ENCODE data around the gene PCBP4. TPM values are rescaled to one million over a fixed set of nuclear protein-coding genes. Genes with fewer than 3 reads are reported as not detected.

PCBP4 gene
- total and polyA plus RNA-seq, 12 donors, result 10.7 to 234 (median 35.7) TPM

DNA sequence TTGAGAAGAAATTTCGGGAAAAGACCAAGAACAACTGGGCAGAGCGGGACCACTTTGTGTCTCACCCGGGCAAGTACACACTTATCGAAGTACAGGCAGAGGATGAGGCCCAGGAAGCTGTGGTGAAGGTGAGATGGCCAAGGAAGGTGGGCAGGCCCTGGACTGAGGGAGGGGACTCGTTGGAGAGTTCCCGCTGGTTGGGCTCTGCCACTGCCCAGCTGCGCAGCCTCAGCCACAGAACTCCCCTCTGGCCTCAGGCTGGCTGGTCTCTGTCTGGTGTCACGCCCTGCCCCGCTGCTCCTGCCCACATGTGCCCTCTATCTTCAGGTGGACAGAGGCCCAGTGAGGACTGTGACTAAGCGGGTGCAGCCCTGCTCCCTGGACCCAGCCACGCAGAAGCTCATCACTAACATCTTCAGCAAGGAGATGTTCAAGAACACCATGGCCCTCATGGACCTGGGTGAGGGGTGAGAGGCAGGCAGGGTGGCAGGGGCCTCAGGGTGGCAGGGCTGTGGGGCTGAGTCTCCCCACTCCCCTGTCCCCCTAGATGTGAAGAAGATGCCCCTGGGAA, 22.7 kb downstream of the PCBP4 start:
- peaks cover 20 to 30% of the 10 kb centered on the region in 2 donors for H3K4me1 ChIP-seq (replicated peaks in 1 of 2)
- WGBS, 4 donors, result 84 to 92% (median 90%) methylated on average over 5 to 11 of the region's 11 CpGs
- DNase-seq, result peak in 2 of 7 donors; percentile 6 to 22

DNA sequence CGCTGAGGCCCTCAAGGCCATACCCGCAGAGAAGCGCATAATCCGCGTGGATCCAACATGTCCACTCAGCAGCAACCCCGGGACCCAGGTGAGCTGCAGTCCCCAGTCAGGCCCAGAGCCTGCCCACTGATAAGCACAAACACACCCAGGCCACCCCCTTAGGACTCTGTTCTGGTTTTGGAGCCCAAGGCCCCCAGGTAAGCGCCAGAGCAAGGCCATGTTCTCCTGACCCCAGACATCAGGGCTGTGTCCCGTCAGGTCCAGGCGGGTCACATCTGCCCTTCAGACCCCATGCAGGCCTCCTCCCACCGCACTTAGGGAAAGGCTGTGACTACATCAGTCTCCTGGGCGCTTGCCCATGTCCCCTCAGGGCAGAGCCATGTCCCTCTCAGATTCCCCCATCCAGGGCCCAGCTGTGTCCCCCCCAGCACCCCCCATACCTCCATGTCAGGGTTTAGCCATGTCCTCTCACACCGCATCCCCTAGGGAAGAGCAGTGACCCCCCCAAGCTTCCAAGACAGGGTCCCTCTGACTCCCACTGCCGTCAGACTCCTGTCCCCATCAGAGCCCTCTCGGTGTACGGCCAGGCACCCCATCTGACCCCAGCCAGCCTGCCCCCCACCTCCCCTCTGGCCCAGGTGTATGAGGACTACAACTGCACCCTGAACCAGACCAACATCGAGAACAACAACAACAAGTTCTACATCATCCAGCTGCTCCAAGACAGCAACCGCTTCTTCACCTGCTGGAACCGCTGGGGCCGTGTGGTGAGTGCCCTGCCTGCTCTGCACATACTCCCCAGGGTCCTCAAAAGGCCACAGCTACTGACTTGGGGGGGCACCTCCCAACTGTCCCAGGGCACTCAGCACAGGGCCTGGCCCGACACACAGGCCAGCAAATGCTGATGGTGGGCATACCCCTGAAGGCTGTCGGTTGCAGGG, 23.5 kb downstream of the PCBP4 start:
- Histone ChIP-seq H3K36me3 (replicated peaks in 1 of 2) (peaks cover 0 to 25% of the 10 kb centered on the region in 2 donors), H3K27me3 (no peaks in the 10 kb centered on the region), H3K27ac (peak overlapping the region in 4 of 5 donors; percentile 97 to 99 (median 98)), H3K9me3 (replicated peaks in 1 of 3) (no peaks in the 10 kb centered on the region), H3K4me3 (peak overlapping the region in 1 of 4 donors; percentile 54), H3K4me1 (replicated peaks in 1 of 2) (peaks cover 28 to 37% of the 10 kb centered on the region in 2 donors)
- intact Hi-C loops (cut with DNase I), result loop anchor here in 1 of 2 donors (10.0 kb wide), 1 partner anchor 51 kb away; the partner anchor contains the start of gene RPL29
- TF ChIP-seq CTCF (IDR thresholded peaks at IDR 0.05), result no peak
- TF ChIP-seq POLR2A (IDR thresholded peaks at IDR 0.05), result no peak
- WGBS, 4 donors, result 86 to 90% (median 88%) methylated on average over 9 to 21 of the region's 21 CpGs
- peak in 4 of 7 donors; percentile 16 to 61 (median 28) for DNase-seq

More for the DNA sequence above, 22.7 kb downstream of the PCBP4 start:
- H3K27ac ChIP-seq, result no peak overlapping the region
- intact Hi-C loops (cut with DNase I), result loop anchor here in 1 of 2 donors (10.0 kb wide), 1 partner anchor 50 kb away; the partner anchor contains the start of gene RPL29
- TF ChIP-seq CTCF (IDR thresholded peaks at IDR 0.05), result no peak
- no peak for TF ChIP-seq POLR2A (IDR thresholded peaks at IDR 0.05)
- no peak overlapping the region for H3K4me3 ChIP-seq
- no peaks in the 10 kb centered on the region for H3K27me3 ChIP-seq
- no peaks in the 10 kb centered on the region for H3K9me3 ChIP-seq (replicated peaks in 1 of 3)
- peaks cover 0 to 30% of the 10 kb centered on the region in 2 donors for H3K36me3 ChIP-seq (replicated peaks in 1 of 2)

GRCh38 chr3:51942603-51943450, 24.4 kb downstream of the PCBP4 start:
- Histone ChIP-seq H3K9me3 (replicated peaks in 1 of 3) (no peaks in the 10 kb centered on the region), H3K27me3 (no peaks in the 10 kb centered on the region), H3K36me3 (replicated peaks in 1 of 2) (peaks cover 0 to 19% of the 10 kb centered on the region in 2 donors), H3K4me1 (replicated peaks in 1 of 2) (peaks cover 31 to 37% of the 10 kb centered on the region in 2 donors), H3K4me3 (peak overlapping the region in 2 of 4 donors; percentile 53 to 54), H3K27ac (peak overlapping the region; percentile 97 to 99 (median 98))
- TF ChIP-seq POLR2A (IDR thresholded peaks at IDR 0.05) (peak in 1 of 2 donors; percentile 38), CTCF (IDR thresholded peaks at IDR 0.05) (no peak)
- DNase-seq, result peak; percentile 78 to 87 (median 85)
- intact Hi-C loops (cut with DNase I), result loop anchor here in 1 of 2 donors (10.0 kb wide), 1 partner anchor 52 kb away; the partner anchor contains the start of gene RPL29
- 19 to 60% (median 30%) methylated on average over 3 to 17 of the region's 17 CpGs for WGBS, 4 donors

Measured in adrenal gland (tissue), 12 donors.